GM23338 (cell line): ENCODE results near the gene ERC1. TPM values are rescaled to one million over a fixed set of nuclear protein-coding genes. Genes with fewer than 3 reads are reported as not detected.

Experiments
- ATAC-seq: fragments of 200-7000 bp; cut with Tn5 transposase; 3 replicates; pipeline ENCODE4 v1.9.1; 2020
- DNase-seq: peaks from one replicate; pipeline ENCODE4 v3.0.0-alpha.2; 2015; ENCODE audit warnings: low spot score
- H2AFZ ChIP-seq: fragments of 200-600 bp; sonication (generic); 2 replicates; pipeline ENCODE4 v1.8.0; 2016; ENCODE audit warnings: antibody characterized with exemption, mild to moderate bottlenecking, moderate library complexity
- H3F3A ChIP-seq: fragments of 200-600 bp; sonication (generic); replicated peaks from 2 replicates; pipeline ENCODE4 v1.8.0; 2017; ENCODE audit warnings: antibody characterized with exemption, mixed run types, low read depth
- H3K27ac ChIP-seq: fragments of 200-600 bp; sonication (generic); 2 replicates; pipeline ENCODE4 v1.6.1; 2016; ENCODE audit warnings: low read depth
- H3K27me3 ChIP-seq: fragments of 200-600 bp; sonication (generic); 2 replicates; pipeline ENCODE4 v1.8.0; 2016; ENCODE audit warnings: mild to moderate bottlenecking, mixed run types, moderate library complexity; ENCODE audit not compliant: insufficient read depth
- H3K36me3 ChIP-seq: fragments of 200-600 bp; sonication (generic); 2 replicates; pipeline ENCODE4 v1.8.0; 2016; ENCODE audit warnings: mild to moderate bottlenecking; ENCODE audit not compliant: insufficient read depth
- H3K4me1 ChIP-seq: fragments of 200-600 bp; sonication (generic); 2 replicates; pipeline ENCODE4 v1.8.0; 2016; ENCODE audit warnings: mild to moderate bottlenecking, moderate library complexity; ENCODE audit not compliant: insufficient read depth
- H3K4me2 ChIP-seq: fragments of 200-600 bp; sonication (generic); 2 replicates; pipeline ENCODE4 v1.7.1; 2017; ENCODE audit warnings: mixed run types
- H3K4me3 ChIP-seq: fragments of 200-600 bp; sonication (generic); 2 replicates; pipeline ENCODE4 v1.6.1; 2016; ENCODE audit warnings: mixed run types
- H3K79me2 ChIP-seq: fragments of 200-600 bp; sonication (generic); replicated peaks from 2 replicates; pipeline ENCODE4 v1.8.0; 2017; ENCODE audit warnings: mild to moderate bottlenecking; ENCODE audit not compliant: insufficient read depth
- H3K9me2 ChIP-seq: fragments of 200-600 bp; sonication (generic); 2 replicates; pipeline ENCODE4 v1.8.0; 2017; ENCODE audit not compliant: insufficient read depth
- H4K20me1 ChIP-seq: fragments of 200-600 bp; sonication (generic); replicated peaks from 2 replicates; pipeline ENCODE4 v1.8.0; 2017; ENCODE audit warnings: mild to moderate bottlenecking; ENCODE audit not compliant: insufficient read depth
- H3K27ac Mint-ChIP-seq: 2 replicates; pipeline ENCODE4 v1.8.0; 2020; ENCODE audit warnings: inconsistent platforms, mild to moderate bottlenecking, moderate library complexity, mixed read lengths
- H3K27me3 Mint-ChIP-seq: 3 replicates; pipeline ENCODE4 v1.8.0; 2022; ENCODE audit warnings: low read depth, mild to moderate bottlenecking, moderate library complexity, mixed read lengths, inconsistent platforms; ENCODE audit not compliant: insufficient read depth, poor library complexity
- H3K36me3 Mint-ChIP-seq: 3 replicates; pipeline ENCODE4 v1.8.0; 2021; ENCODE audit warnings: low read depth, mild to moderate bottlenecking, inconsistent platforms, moderate library complexity, mixed read lengths
- H3K4me1 Mint-ChIP-seq: 3 replicates; pipeline ENCODE4 v1.8.0; 2020; ENCODE audit warnings: mild to moderate bottlenecking, inconsistent platforms, mixed read lengths
- H3K4me3 Mint-ChIP-seq: 3 replicates; pipeline ENCODE4 v1.8.0; 2021; ENCODE audit warnings: moderate library complexity, mild to moderate bottlenecking, inconsistent platforms, mixed read lengths
- H3K9me3 Mint-ChIP-seq: 3 replicates; pipeline ENCODE4 v1.8.0; 2020; ENCODE audit warnings: moderate library complexity, mild to moderate bottlenecking, inconsistent platforms, mixed read lengths
- CREB1 ChIP-seq: fragments of 250-450 bp; sonication (Bioruptor Pico); IDR thresholded peaks from 2 replicates; pipeline ENCODE4 v1.5.0; 2020; ENCODE audit warnings: low read depth, mild to moderate bottlenecking, moderate library complexity
- CTCF ChIP-seq, 2 experiments: fragments of 200-600 bp in 1 of 2; sonication (generic) in 1 of 2; conservative IDR thresholded peaks; 2 replicates each; pipeline versions ENCODE4 v1.5.1 to v1.6.1; 2016 to 2017; ENCODE audit warnings: antibody characterized with exemption in 2 of 2, low read depth in 2 of 2, mild to moderate bottlenecking in 2 of 2, moderate library complexity in 1 of 2
- ETS1 ChIP-seq: IDR thresholded peaks from 2 replicates; pipeline ENCODE4 v1.6.1; 2016; ENCODE audit warnings: antibody characterized with exemption
- EZH2 ChIP-seq: fragments of 200-600 bp; sonication (generic); IDR thresholded peaks from one replicate; pipeline ENCODE4 v1.8.0; 2017; ENCODE audit warnings: antibody characterized with exemption, mild to moderate bottlenecking, low read depth; ENCODE audit not compliant: unreplicated experiment
- EZH2phosphoT487 ChIP-seq: fragments of 200-600 bp; sonication (generic); IDR thresholded peaks from one replicate; pipeline ENCODE4 v1.8.1; 2018; ENCODE audit warnings: antibody characterized with exemption; ENCODE audit not compliant: unreplicated experiment
- JUNB ChIP-seq: IDR thresholded peaks from one replicate; pipeline ENCODE4 v1.6.1; 2016; ENCODE audit warnings: antibody characterized with exemption; ENCODE audit not compliant: unreplicated experiment
- NANOG ChIP-seq: IDR thresholded peaks from 2 replicates; pipeline ENCODE4 v1.6.1; 2016; ENCODE audit warnings: antibody characterized with exemption, borderline replicate concordance
- POLR2AphosphoS5 ChIP-seq: IDR thresholded peaks from 2 replicates; pipeline ENCODE4 v1.6.1; 2016; ENCODE audit warnings: antibody characterized with exemption, low read depth
- REST ChIP-seq: IDR thresholded peaks from one replicate; pipeline ENCODE4 v1.6.1; 2018; ENCODE audit warnings: antibody characterized with exemption; ENCODE audit not compliant: unreplicated experiment
- STAT1 ChIP-seq: IDR thresholded peaks from one replicate; pipeline ENCODE4 v1.6.1; 2016; ENCODE audit warnings: antibody characterized with exemption; ENCODE audit not compliant: unreplicated experiment
- ZNF114 ChIP-seq: fragments of 250-450 bp; sonication (Bioruptor Pico); IDR thresholded peaks from 2 replicates; pipeline ENCODE4 v1.5.0; 2020; ENCODE audit warnings: mild to moderate bottlenecking, moderate library complexity
- ZNF331 ChIP-seq: fragments of 250-450 bp; sonication (Bioruptor Pico); IDR thresholded peaks from 2 replicates; pipeline ENCODE4 v1.5.0; 2020; ENCODE audit warnings: low read depth, mild to moderate bottlenecking, moderate library complexity
- ZNF462 ChIP-seq: fragments of 250-450 bp; sonication (Bioruptor Pico); IDR thresholded peaks from 2 replicates; pipeline ENCODE4 v1.5.0; 2020; ENCODE audit warnings: mild to moderate bottlenecking, moderate library complexity
- polyA plus RNA-seq: library from polyadenylated mRNA; unstranded; fragments of >200 nt; fragmentation: Nextera tagmentation; extraction: Ambion mirVana; gene quantifications from 2 replicates; pipeline ENCODE4 v1.2.1, GENCODE V29; 2016
- total RNA-seq: library from RNA; depleted of rRNA; stranded (reverse); fragments of >200 nt; shearing (Covaris generic); gene quantifications from 2 replicates; pipeline ENCODE4 v1.2.3, GENCODE V29; 2014

Gene ERC1
- total and polyA plus RNA-seq, 2 experiments from 2014 or later, result 28.1 to 35.3 TPM

GRCh38 chr12:1346126-1346525, 355.1 kb downstream of the ERC1 start:
- peaks cover 3% of the 10 kb centered on the region; the same call in 1 of the 3 replicates for H3K4me1 Mint-ChIP-seq
- no peak overlapping the region for H3K4me2 ChIP-seq
- DNase-seq, result no peak

More at GRCh38 chr12:1346126-1346525, 355.1 kb downstream of the ERC1 start:
- H3K36me3 ChIP-seq, result no peaks in the 10 kb centered on the region
- peaks cover 4% of the 10 kb centered on the region; the same call in 2 of the 3 replicates for H3K36me3 Mint-ChIP-seq
- H2AFZ ChIP-seq, result no peak overlapping the region
- no peaks in the 10 kb centered on the region for H3K9me2 ChIP-seq
- H3K27me3 ChIP-seq, result no peaks in the 10 kb centered on the region
- ATAC-seq, result no peak
- H3K9me3 Mint-ChIP-seq, result no peaks in the 10 kb centered on the region
- no peak overlapping the region for H3K4me3 ChIP-seq
- no peak overlapping the region for H3K4me3 Mint-ChIP-seq
- H4K20me1 ChIP-seq, result peaks cover 7% of the 10 kb centered on the region; the same call in 1 of the 2 replicates
- H3K27ac Mint-ChIP-seq, result no peak overlapping the region
- no peaks in the 10 kb centered on the region for H3K79me2 ChIP-seq
- no peak overlapping the region for H3K27ac ChIP-seq
- no peaks in the 10 kb centered on the region for H3K4me1 ChIP-seq
- TF ChIP-seq JUNB (no peak), POLR2AphosphoS5 (no peak), EZH2 (no peak), ZNF331 (CRISPR knock-in tag) (no peak), STAT1 (no peak), ZNF114 (CRISPR knock-in tag) (no peak), NANOG (no peak), ETS1 (no peak), CREB1 (CRISPR knock-in tag) (no peak), EZH2phosphoT487 (no peak), REST (no peak), CTCF (conservative IDR thresholded peaks at IDR 0.05; ENCODE audit: low read depth in 2 of 2) (no peak), ZNF462 (CRISPR knock-in tag) (no peak)
- no peaks in the 10 kb centered on the region for H3F3A ChIP-seq
- H3K27me3 Mint-ChIP-seq, result peaks cover 2% of the 10 kb centered on the region
